ENCODE results near the gene EDRF1.

The EDRF1 gene

GRCh38 chr10:125812128-125812750 lies 92.7 kb downstream of the EDRF1 start:
- peaks cover 24 to 79% of the 10 kb centered on the region in 2 experiments for H3K36me3 ChIP-seq (ENCODE audit: control insufficient read depth in 2 of 2, insufficient read depth in 1 of 2, low read length in 2 of 2)

More at GRCh38 chr10:125812128-125812750, 92.7 kb downstream of the EDRF1 start:
- Histone ChIP-seq H3K4me3 (ENCODE audit: low read depth, low read length) (no peak overlapping the region), H3K4me1 (ENCODE audit: control insufficient read depth, insufficient read depth, low read length) (no peaks in the 10 kb centered on the region), H3K9me3 (ENCODE audit: control insufficient read depth, insufficient read depth, low read depth, low read length) (no peaks in the 10 kb centered on the region), H3K27ac (ENCODE audit: extremely low read depth, low read depth, low read length) (no peak overlapping the region)
- ChIA-PET CTCF (no interaction called here), POLR2A (no interaction called here)
- TF ChIP-seq ZNF223 (tag by site-specific recombination; IDR thresholded peaks at IDR 0.05) = no peak
- TF ChIP-seq ZNF488 (tag by site-specific recombination; IDR thresholded peaks at IDR 0.05) = no peak
- TF ChIP-seq PRDM6 (tag by site-specific recombination; IDR thresholded peaks at IDR 0.05) = peak; percentile 30; the same call in 1 of the 2 replicates

Data from HEK293 (cell line).